CD4-positive, alpha-beta memory T cell (primary cell): ENCODE measurements around the gene TMEM127. TPM values are rescaled to one million over a fixed set of nuclear protein-coding genes. Genes with fewer than 3 reads are reported as not detected.
A peak's percentile ranks its signal among the peaks of the same experiment; 100 is the strongest.

Experiments
- CTCF ChIA-PET: fragments of 350-600 bp; sonication (Branson Sonifier 250); formaldehyde crosslinking; loops from one replicate; lab custom pipeline; 2021; ENCODE audit warnings: inconsistent platforms; ENCODE audit not compliant: partially characterized antibody; lab: Charles Lee
- POLR2A ChIA-PET: fragments of 350-600 bp; sonication (Branson Sonifier 250); formaldehyde crosslinking; loops from one replicate; lab custom pipeline; 2021; ENCODE audit not compliant: partially characterized antibody; lab: Charles Lee
- DNase-seq, 5 donors: peaks; one replicate each; pipeline versions ENCODE4 v3.0.0 to v3.0.0-alpha.2; 2020 to 2022; ENCODE audit warnings: mixed read lengths in 1 of 5
- H3K27ac ChIP-seq: one replicate; pipeline ENCODE4 v1.7.0; 2013; ENCODE audit warnings: low read depth, low read length
- H3K27me3 ChIP-seq: 2 replicates; pipeline ENCODE4 v1.7.0; 2013; ENCODE audit warnings: mild to moderate bottlenecking, low read length, moderate library complexity; ENCODE audit not compliant: insufficient read depth
- H3K36me3 ChIP-seq: 2 replicates; pipeline ENCODE4 v1.7.0; 2013; ENCODE audit warnings: mild to moderate bottlenecking, low read length, moderate library complexity; ENCODE audit not compliant: insufficient read depth
- H3K4me1 ChIP-seq: 2 replicates; pipeline ENCODE4 v1.7.0; 2013; ENCODE audit warnings: mild to moderate bottlenecking, low read length, moderate library complexity; ENCODE audit not compliant: insufficient read depth
- H3K4me3 ChIP-seq, 2 donors: one replicate each; pipeline ENCODE4 v1.7.0; 2013; ENCODE audit warnings: low read length in 2 of 2, mild to moderate bottlenecking in 1 of 2
- H3K9me3 ChIP-seq, 2 donors: one replicate each; pipeline ENCODE4 v1.7.0; 2013; ENCODE audit warnings: low read length in 2 of 2, control low read depth in 1 of 2; ENCODE audit not compliant: control insufficient read depth in 1 of 2
- H3K27ac Mint-ChIP-seq, 7 donors: one replicate each; pipeline ENCODE4 v1.8.0; 2020 to 2021; ENCODE audit warnings: mixed read lengths in 7 of 7, mild to moderate bottlenecking in 6 of 7, inconsistent platforms in 3 of 7, moderate library complexity in 3 of 7
- H3K27me3 Mint-ChIP-seq, 2 donors: one replicate each; pipeline ENCODE4 v1.8.0; 2020 to 2021; ENCODE audit warnings: mixed read lengths in 2 of 2
- H3K36me3 Mint-ChIP-seq, 2 donors: one replicate each; pipeline ENCODE4 v1.8.0; 2020 to 2021; ENCODE audit warnings: mixed read lengths in 2 of 2, inconsistent platforms in 1 of 2, mild to moderate bottlenecking in 1 of 2
- H3K4me1 Mint-ChIP-seq, 4 donors: one replicate each; pipeline ENCODE4 v1.8.0; 2020 to 2021; ENCODE audit warnings: mixed read lengths in 4 of 4, mild to moderate bottlenecking in 1 of 4
- H3K4me3 Mint-ChIP-seq, 8 donors: one replicate each; pipeline ENCODE4 v1.8.0; 2020 to 2021; ENCODE audit warnings: mixed read lengths in 8 of 8, mild to moderate bottlenecking in 7 of 8, moderate library complexity in 6 of 8, inconsistent platforms in 3 of 8
- H3K9me3 Mint-ChIP-seq, 8 donors: one replicate each; pipeline ENCODE4 v1.8.0; 2020 to 2021; ENCODE audit warnings: mixed read lengths in 8 of 8, mild to moderate bottlenecking in 5 of 8, inconsistent platforms in 3 of 8, moderate library complexity in 1 of 8
- intact Hi-C: fragments of 100-400 bp; cut with micrococcal nuclease; formaldehyde crosslinking; loops from one replicate; pipeline ENCODE4 v1.15.1; 2023
- polyA plus RNA-seq, 2 donors: library from polyadenylated mRNA; unstranded; fragments of 300-500 nt; fragmentation: Illumina TruSeq; gene quantifications; one replicate each; pipeline ENCODE4 v1.2.3, GENCODE V29; 2021
- total RNA-seq, 2 experiments: library from RNA; stranded (reverse); gene quantifications; one replicate each; pipeline ENCODE4 v1.2.3, GENCODE V29; 2021

The TMEM127 gene
- total and polyA plus RNA-seq, 4 experiments from 2014 or later: 27.3 to 46.0 (median 45.4) TPM

- Mint-ChIP-seq H3K27me3 (no peaks in the 10 kb centered on the region), H3K27ac (peak overlapping the region in 3 of 7 donors; percentile 14 to 48 (median 36)), H3K4me3 (no peak overlapping the region), H3K9me3 (no peaks in the 10 kb centered on the region), H3K4me1 (no peaks in the 10 kb centered on the region), H3K36me3 (peaks cover 80 to 98% of the 10 kb centered on the region in 2 donors)
- Histone ChIP-seq H3K9me3 (no peaks in the 10 kb centered on the region), H3K4me3 (no peak overlapping the region), H3K4me1 (no peaks in the 10 kb centered on the region), H3K27ac (no peak overlapping the region), H3K36me3 (peaks cover 100% of the 10 kb centered on the region), H3K27me3 (no peaks in the 10 kb centered on the region)
- ChIA-PET POLR2A (no interaction called here), CTCF (interaction anchor here (0.6 kb wide), 1 partner anchor 156 kb away, joined by 3 read pairs; no protein-coding TSS in a partner anchor)
- DNase-seq: no peak
- intact Hi-C loops: no loop called here
Measured at GRCh38 chr2:96287273-96287856, 21.6 kb upstream of the TMEM127 start.

GRCh38 chr2:96276787-96277499 lies 11.1 kb upstream of the TMEM127 start:
- H3K27ac Mint-ChIP-seq: peak overlapping the region in 2 of 7 donors; percentile 22 to 29

GRCh38 chr2:96274355-96275056 lies 8.7 kb upstream of the TMEM127 start:
- Histone ChIP-seq H3K9me3 (no peaks in the 10 kb centered on the region), H3K36me3 (peaks cover 70% of the 10 kb centered on the region), H3K4me1 (no peaks in the 10 kb centered on the region), H3K4me3 (no peak overlapping the region), H3K27ac (no peak overlapping the region), H3K27me3 (no peaks in the 10 kb centered on the region)
- CTCF ChIA-PET: interaction anchor here (1.2 to 1.3 kb wide), 2 partner anchors 137 to 236 kb away, joined by 3 read pairs; no protein-coding TSS in a partner anchor
- intact Hi-C loops: no loop called here
- H3K4me3 Mint-ChIP-seq: no peak overlapping the region
- H3K27me3 Mint-ChIP-seq: no peaks in the 10 kb centered on the region
- H3K4me1 Mint-ChIP-seq: no peaks in the 10 kb centered on the region
- peak overlapping the region in 4 of 7 donors; percentile 24 to 77 (median 39) for H3K27ac Mint-ChIP-seq
- DNase-seq: no peak
- POLR2A ChIA-PET: interaction anchor here (1.1 to 2.0 kb wide), 5 partner anchors 10 to 264 kb away, joined by 3 to 5 read pairs (median 4); partner anchors contain the start of genes NCAPH and STARD7
- H3K36me3 Mint-ChIP-seq: peaks cover 46 to 83% of the 10 kb centered on the region in 2 donors
- H3K9me3 Mint-ChIP-seq: peaks cover 0 to 3% (median 0%) of the 10 kb centered on the region in 8 donors

More at GRCh38 chr2:96276787-96277499, 11.1 kb upstream of the TMEM127 start:
- Histone ChIP-seq H3K9me3 (no peaks in the 10 kb centered on the region), H3K4me1 (no peaks in the 10 kb centered on the region), H3K36me3 (peaks cover 72% of the 10 kb centered on the region), H3K27ac (no peak overlapping the region), H3K4me3 (no peak overlapping the region), H3K27me3 (no peaks in the 10 kb centered on the region)
- intact Hi-C loops: no loop called here
- no peaks in the 10 kb centered on the region for H3K27me3 Mint-ChIP-seq
- ChIA-PET POLR2A (interaction anchor here (1.1 to 1.2 kb wide), 3 partner anchors 10 to 35 kb away, joined by 3 read pairs; no protein-coding TSS in a partner anchor), CTCF (no interaction called here)
- peaks cover 0 to 3% (median 0%) of the 10 kb centered on the region in 8 donors for H3K9me3 Mint-ChIP-seq
- peaks cover 46 to 84% of the 10 kb centered on the region in 2 donors for H3K36me3 Mint-ChIP-seq
- no peak for DNase-seq
- no peaks in the 10 kb centered on the region for H3K4me1 Mint-ChIP-seq
- H3K4me3 Mint-ChIP-seq: no peak overlapping the region

- H3K4me3 Mint-ChIP-seq: no peak overlapping the region
Measured at GRCh38 chr2:96273763-96274162, 8.0 kb upstream of the TMEM127 start.

GRCh38 chr2:96271995-96272394 lies 6.2 kb upstream of the TMEM127 start:
- Histone ChIP-seq H3K27me3 (no peaks in the 10 kb centered on the region), H3K4me3 (no peak overlapping the region), H3K36me3 (peaks cover 65% of the 10 kb centered on the region), H3K9me3 (no peaks in the 10 kb centered on the region), H3K27ac (no peak overlapping the region), H3K4me1 (peaks cover 10% of the 10 kb centered on the region)
- Mint-ChIP-seq H3K27ac (peak overlapping the region in 3 of 7 donors; percentile 44 to 52 (median 47)), H3K4me1 (peaks cover 2 to 17% (median 11%) of the 10 kb centered on the region in 4 donors), H3K27me3 (no peaks in the 10 kb centered on the region), H3K4me3 (no peak overlapping the region), H3K9me3 (no peaks in the 10 kb centered on the region), H3K36me3 (peaks cover 30 to 78% of the 10 kb centered on the region in 2 donors)
- CTCF ChIA-PET: no interaction called here
- DNase-seq: no peak
- intact Hi-C loops: no loop called here
- POLR2A ChIA-PET: interaction anchor here (0.6 to 2.1 kb wide), 4 partner anchors 8 to 1447 kb away, joined by 3 to 6 read pairs (median 3); partner anchors contain the start of gene STARD7

More at GRCh38 chr2:96273763-96274162, 8.0 kb upstream of the TMEM127 start:
- no peaks in the 10 kb centered on the region for H3K27me3 Mint-ChIP-seq
- intact Hi-C loops: no loop called here
- Histone ChIP-seq H3K27me3 (no peaks in the 10 kb centered on the region), H3K9me3 (no peaks in the 10 kb centered on the region), H3K4me3 (no peak overlapping the region), H3K27ac (no peak overlapping the region), H3K36me3 (peaks cover 69% of the 10 kb centered on the region), H3K4me1 (no peaks in the 10 kb centered on the region)
- peaks cover 42 to 83% of the 10 kb centered on the region in 2 donors for H3K36me3 Mint-ChIP-seq
- H3K4me1 Mint-ChIP-seq: peaks cover 0 to 3% (median 1%) of the 10 kb centered on the region in 4 donors
- H3K9me3 Mint-ChIP-seq: peaks cover 0 to 3% (median 0%) of the 10 kb centered on the region in 8 donors
- no peak for DNase-seq
- POLR2A ChIA-PET: interaction anchor here (1.3 to 2.0 kb wide), 4 partner anchors 24 to 265 kb away, joined by 3 to 5 read pairs (median 4); partner anchors contain the start of genes NCAPH and STARD7
- peak overlapping the region in 1 of 7 donors; percentile 59 for H3K27ac Mint-ChIP-seq
- CTCF ChIA-PET: interaction anchor here (1.0 to 1.3 kb wide), 3 partner anchors 28 to 237 kb away, joined by 3 to 4 read pairs (median 3); no protein-coding TSS in a partner anchor

GRCh38 chr2:96267159-96267971 lies 1.6 kb upstream of the TMEM127 start:
- POLR2A ChIA-PET: interaction anchor here (0.8 to 4.5 kb wide), 9 partner anchors 10 to 238 kb away, joined by 3 to 25 read pairs (median 4); partner anchors contain the start of genes ITPRIPL1, NEURL3, SNRNP200 and STARD7
- H3K27ac Mint-ChIP-seq: peak overlapping the region; percentile 72 to 94 (median 89)
- no peaks in the 10 kb centered on the region for H3K9me3 ChIP-seq
- DNase-seq: peak; percentile 21 to 64 (median 36)
- no peaks in the 10 kb centered on the region for H3K27me3 Mint-ChIP-seq
- no peaks in the 10 kb centered on the region for H3K9me3 Mint-ChIP-seq
- H3K4me1 ChIP-seq: peaks cover 36% of the 10 kb centered on the region
- H3K36me3 Mint-ChIP-seq: peaks cover 18 to 63% of the 10 kb centered on the region in 2 donors
- H3K4me1 Mint-ChIP-seq: peaks cover 19 to 51% (median 40%) of the 10 kb centered on the region in 4 donors
- H3K4me3 ChIP-seq: no peak overlapping the region
- H3K4me3 Mint-ChIP-seq: peak overlapping the region; percentile 75 to 99 (median 92)
- CTCF ChIA-PET: interaction anchor here (0.7 to 1.5 kb wide), 11 partner anchors 54 to 287 kb away, joined by 3 to 9 read pairs (median 3); partner anchors contain the start of genes ASTL and STARD7
- peaks cover 38% of the 10 kb centered on the region for H3K36me3 ChIP-seq
- no peaks in the 10 kb centered on the region for H3K27me3 ChIP-seq
- H3K27ac ChIP-seq: peak overlapping the region; percentile 94
- intact Hi-C loops: loop anchor here (2.0 to 10.0 kb wide), 3 partner anchors 25 to 273 kb away; partner anchors contain the start of genes ANKRD36C and NEURL3
